GM21576 (cell line): ENCODE results near the gene TUT1.
"Not testable (repeated sequence)": the region's sequence is repeated elsewhere in the genome, so short reads cannot be mapped to it uniquely, and the experiment has no call there.

ENCODE experiments used
- ATAC-seq: cut with Tn5 transposase; IDR thresholded peaks from one replicate; pipeline ENCODE4 v1.9.1; 2021; ENCODE audit warnings: mild to moderate bottlenecking, moderate library complexity; ENCODE audit not compliant: unreplicated experiment

TUT1 gene

GRCh38 chr11:62578541-62578940 is 12.8 kb downstream of the TUT1 start:
- ATAC-seq, result no peak

- no peak for ATAC-seq
Observed at GRCh38 chr11:62577046-62577714, 14.1 kb downstream of the TUT1 start.

GRCh38 chr11:62575837-62576236 is 15.5 kb downstream of the TUT1 start:
- no peak for ATAC-seq

- ATAC-seq, result no peak
Observed at GRCh38 chr11:62575156-62575555, 16.2 kb downstream of the TUT1 start.

- ATAC-seq, result peak; percentile 15
Observed at GRCh38 chr11:62574363-62575071, 16.8 kb downstream of the TUT1 start.

GRCh38 chr11:62573592-62574362 is 17.5 kb downstream of the TUT1 start, which contains the start of gene EEF1G:
EEF1G (minus strand) TSS chr11:62573891; CDS start chr11:62573842, 49 bp downstream.
- peak; percentile 83 for ATAC-seq

GRCh38 chr11:62573006-62573591 is 18.2 kb downstream of the TUT1 start:
- ATAC-seq, result no peak

- no peak for ATAC-seq
Observed at GRCh38 chr11:62572431-62572830, 18.9 kb downstream of the TUT1 start.

- not testable (repeated sequence) for ATAC-seq
Observed at GRCh38 chr11:62571493-62571892, 19.8 kb downstream of the TUT1 start.

GRCh38 chr11:62570903-62571302 is 20.4 kb downstream of the TUT1 start:
- not testable (repeated sequence) for ATAC-seq

- ATAC-seq, result no peak
Observed at GRCh38 chr11:62569611-62570010, 21.7 kb downstream of the TUT1 start.

GRCh38 chr11:62567018-62567633 is 24.2 kb downstream of the TUT1 start:
- no peak for ATAC-seq

- ATAC-seq, result no peak
Observed at GRCh38 chr11:62566247-62566646, 25.1 kb downstream of the TUT1 start.

GRCh38 chr11:62565100-62565802 is 26.1 kb downstream of the TUT1 start:
- no peak for ATAC-seq

GRCh38 chr11:62561677-62562230 is 29.6 kb downstream of the TUT1 start:
- not testable (repeated sequence) for ATAC-seq

- ATAC-seq, result no peak
Observed at GRCh38 chr11:62560566-62561103, 30.7 kb downstream of the TUT1 start.

GRCh38 chr11:62559626-62560025 is 31.7 kb downstream of the TUT1 start:
- ATAC-seq, result not testable (repeated sequence)

GRCh38 chr11:62559204-62559603 is 32.1 kb downstream of the TUT1 start:
- no peak for ATAC-seq

GRCh38 chr11:62558669-62559068 is 32.7 kb downstream of the TUT1 start:
- ATAC-seq, result no peak
